Dermis blood vessel endothelial cell (primary cell): ENCODE measurements around the gene FOXR1. TPM values are rescaled to one million over a fixed set of nuclear protein-coding genes. Genes with fewer than 3 reads are reported as not detected.
"Not testable (repeated sequence)": the region's sequence is repeated elsewhere in the genome, so short reads cannot be mapped to it uniquely, and the experiment has no call there.

Experiments used
- DNase-seq: peaks from one replicate; pipeline ENCODE4 v3.0.0; 2010
- total RNA-seq: library from RNA; depleted of rRNA; stranded (reverse); fragments of >200 nt; gene quantifications from 2 replicates; pipeline ENCODE4 v1.2.3, GENCODE V29; 2014

FOXR1 gene
- total RNA-seq, 1 donor from 2014 or later, result not detected

DNA sequence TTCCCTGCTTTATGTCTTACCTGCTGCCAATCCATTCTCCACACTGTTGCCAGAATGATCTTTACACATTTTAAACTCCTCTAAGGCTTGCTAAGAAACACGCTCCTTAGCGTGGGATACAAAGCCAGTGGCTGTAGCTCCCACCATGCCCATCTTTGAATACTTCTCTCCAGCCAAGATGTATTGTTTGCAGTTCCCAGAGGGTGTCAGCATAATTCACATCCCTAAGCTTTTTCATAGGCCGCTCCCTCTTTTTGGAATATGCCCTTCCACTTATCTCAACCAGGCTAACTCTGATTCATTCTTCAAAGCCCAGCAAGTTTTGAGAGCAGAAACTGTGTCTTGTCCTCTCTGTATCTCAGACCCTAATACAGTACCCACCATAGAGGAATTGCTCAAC, 23.6 kb upstream of the FOXR1 start:
- no peak for DNase-seq

DNA sequence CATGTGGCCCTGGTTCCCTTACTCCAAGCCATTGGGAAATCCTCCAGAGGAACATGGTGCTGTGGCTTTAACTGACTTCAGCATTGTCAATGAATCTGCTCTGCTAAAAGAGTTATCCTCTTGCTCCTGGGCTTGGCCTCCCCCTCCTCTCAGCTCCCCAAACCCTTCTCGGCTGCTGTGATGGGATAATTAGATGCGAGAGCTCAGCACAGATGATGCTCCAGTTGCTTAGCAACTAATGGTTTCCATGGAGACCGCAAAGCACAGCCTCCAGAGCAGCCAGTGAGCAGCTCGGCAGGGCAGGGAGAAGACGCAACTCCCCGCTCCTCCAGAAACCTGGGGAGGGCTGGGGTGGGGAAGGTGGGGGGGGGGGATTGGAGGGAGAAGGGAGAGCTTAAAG, 18.3 kb upstream of the FOXR1 start:
- no peak for DNase-seq

GRCh38 chr11:118953976-118954375, 17.6 kb upstream of the FOXR1 start:
- DNase-seq, result not testable (repeated sequence)

- peak; percentile 90 for DNase-seq
Observed at GRCh38 chr11:118956094-118956846, 15.3 kb upstream of the FOXR1 start, which contains the start of gene UPK2. UPK2 (plus strand) TSS chr11:118956298; CDS start chr11:118956351, 53 bp downstream.

GRCh38 chr11:118956847-118957469, 14.6 kb upstream of the FOXR1 start:
- no peak for DNase-seq

GRCh38 chr11:118957549-118957948, 14.0 kb upstream of the FOXR1 start:
- DNase-seq, result no peak

DNA sequence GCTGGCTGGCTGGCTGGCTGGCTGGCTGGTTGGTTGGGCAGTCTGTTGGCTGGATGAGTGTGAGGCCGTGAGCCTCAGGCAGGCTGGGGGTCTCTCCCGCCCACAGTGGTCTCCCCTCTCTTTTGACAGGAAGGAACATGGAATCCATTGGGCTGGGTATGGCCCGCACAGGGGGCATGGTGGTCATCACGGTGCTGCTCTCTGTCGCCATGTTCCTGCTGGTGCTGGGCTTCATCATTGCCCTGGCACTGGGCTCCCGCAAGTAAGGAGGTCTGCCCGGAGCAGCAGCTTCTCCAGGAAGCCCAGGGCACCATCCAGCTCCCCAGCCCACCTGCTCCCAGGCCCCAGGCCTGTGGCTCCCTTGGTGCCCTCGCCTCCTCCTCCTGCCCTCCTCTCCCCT, 13.6 kb upstream of the FOXR1 start:
- no peak for DNase-seq

GRCh38 chr11:118958577-118958976, 13.0 kb upstream of the FOXR1 start:
- DNase-seq, result no peak

- DNase-seq, result no peak
Observed at GRCh38 chr11:118961189-118961588, 10.4 kb upstream of the FOXR1 start.

DNA sequence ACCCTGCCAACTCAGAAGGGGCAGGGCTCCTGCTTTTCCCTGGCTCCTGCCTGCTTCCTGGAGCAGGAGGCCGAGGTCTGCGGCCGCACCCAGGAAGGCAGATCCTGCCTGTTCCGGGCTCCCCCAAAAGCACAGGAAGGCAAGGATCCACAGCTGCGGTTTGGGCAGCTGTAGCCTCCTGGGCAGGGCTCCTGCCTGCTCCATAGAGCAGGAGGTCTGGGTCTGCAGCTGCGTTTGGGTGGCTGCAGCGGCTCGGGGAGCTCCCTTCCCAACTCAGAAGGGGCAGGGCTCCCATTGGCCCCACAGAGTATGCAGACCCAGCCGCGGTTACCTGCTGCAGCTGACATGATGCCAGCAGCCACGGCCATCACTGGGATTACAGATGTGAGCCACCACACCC, 10.0 kb upstream of the FOXR1 start:
- no peak for DNase-seq

DNA sequence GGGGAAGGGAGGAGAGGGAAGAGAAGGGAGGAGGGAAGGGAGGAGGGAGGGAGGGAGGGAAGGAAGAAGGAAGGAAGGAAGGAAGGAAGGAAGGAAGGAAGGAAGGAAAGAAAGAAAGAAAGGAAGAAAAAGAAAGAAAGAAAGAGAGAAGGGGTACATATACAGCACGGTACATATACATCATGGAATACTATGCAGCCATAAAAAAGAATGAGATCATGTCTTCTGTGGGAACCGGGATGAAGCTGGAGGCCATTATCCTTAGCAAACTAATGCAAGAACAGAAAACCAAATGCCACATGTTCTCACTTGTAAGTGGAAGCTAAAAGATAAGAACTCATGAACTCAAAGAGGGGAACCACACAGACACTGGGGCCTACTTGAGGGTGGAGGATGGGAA, 2.1 kb upstream of the FOXR1 start:
- DNase-seq, result not testable (repeated sequence)

GRCh38 chr11:118973985-118974384, 2.4 kb downstream of the FOXR1 start:
- DNase-seq, result no peak

DNA sequence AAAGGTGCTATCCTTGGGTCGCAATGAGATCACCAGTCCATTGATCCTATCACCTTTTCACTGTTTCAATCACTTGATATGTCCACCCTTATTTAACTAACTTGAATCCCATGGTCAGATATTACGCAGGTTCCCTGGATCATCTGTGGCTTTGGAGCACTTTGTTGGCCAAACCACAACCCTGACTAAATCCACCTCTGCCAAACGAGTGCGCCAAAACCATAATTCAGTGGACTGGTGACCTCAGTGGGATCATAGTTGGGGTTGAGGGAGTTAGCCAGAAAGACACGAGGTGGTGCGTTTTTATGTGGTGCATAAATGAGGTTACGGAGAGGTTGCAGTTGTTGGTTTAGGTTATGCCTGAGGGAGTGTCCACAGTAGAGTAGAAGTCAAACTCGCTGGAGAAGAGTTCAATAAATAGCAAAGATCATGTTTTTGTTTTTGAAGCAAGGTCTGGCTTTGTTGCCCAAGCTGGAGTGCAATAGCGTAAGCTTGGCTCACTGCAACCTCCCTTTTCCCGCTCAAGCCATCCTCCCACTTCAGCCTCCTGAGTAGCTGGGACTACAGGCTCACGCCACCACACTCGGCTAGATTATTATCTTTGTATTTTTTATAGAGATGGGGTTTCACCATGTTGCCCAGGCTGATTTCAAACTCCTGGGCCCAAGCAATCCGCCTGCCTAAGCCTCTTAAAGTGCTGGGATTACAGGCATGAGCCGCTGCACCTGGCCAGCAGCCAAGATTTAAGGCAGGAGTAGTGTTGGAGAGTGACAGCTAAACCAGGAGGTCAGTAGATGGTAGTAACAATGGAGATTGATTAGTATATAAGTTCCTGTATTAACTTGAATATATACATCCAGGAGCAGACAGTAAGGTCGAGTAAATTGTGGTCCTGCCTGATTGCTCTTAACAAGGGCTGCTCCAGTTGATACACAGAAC, 4.5 kb downstream of the FOXR1 start:
- no peak for DNase-seq

- no peak for DNase-seq
Observed at GRCh38 chr11:118979434-118979833, 7.9 kb downstream of the FOXR1 start.

DNA sequence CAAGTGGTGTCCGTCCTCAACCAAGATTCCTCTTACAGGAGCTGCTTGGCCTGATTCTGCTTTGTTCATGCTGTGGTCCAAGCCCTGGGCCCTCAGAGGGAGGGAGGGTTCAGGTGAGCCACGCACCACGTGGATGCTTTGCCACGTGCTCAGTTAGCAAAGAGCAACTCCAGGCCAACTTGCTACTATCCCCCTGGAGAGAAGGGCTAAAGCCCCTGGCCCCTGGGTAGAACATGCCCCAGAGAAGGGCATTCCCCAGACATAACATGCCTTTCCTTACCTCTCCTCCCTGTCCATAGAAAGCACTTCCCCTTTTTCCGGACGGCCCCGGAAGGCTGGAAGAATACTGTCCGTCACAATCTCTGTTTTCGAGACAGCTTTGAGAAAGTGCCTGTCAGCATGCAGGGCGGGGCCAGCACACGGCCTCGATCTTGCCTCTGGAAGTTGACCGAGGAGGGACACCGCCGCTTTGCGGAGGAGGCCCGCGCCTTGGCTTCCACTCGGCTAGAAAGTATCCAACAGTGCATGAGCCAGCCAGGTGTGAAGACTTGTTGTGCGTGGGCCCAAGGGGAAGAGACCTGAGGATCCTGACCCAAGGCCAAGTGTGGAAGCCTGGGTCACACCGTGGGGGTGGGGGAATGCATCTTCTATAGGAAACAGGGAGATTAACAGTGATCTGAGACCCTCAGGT, 8.8 kb downstream of the FOXR1 start:
- peak; percentile 11 for DNase-seq

DNA sequence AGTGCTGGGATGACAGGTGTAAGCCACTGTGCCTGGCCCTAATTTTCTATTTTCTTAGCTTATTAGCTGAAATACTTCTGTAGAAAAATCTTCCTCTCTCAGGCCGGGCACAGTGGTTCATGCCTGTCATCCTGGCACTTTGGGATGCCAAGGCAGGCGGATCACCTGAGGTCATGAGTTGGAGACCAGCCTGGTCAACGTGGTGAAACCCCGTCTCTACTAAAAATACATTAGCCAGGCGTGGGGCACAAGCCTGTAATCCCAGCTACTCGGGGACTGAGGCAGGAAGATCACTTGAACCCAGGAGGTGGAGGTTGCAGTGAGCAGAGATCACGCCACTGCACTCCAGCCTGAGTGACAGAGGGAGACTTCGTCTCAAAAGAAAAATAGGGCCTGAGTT, 12.8 kb downstream of the FOXR1 start:
- not testable (repeated sequence) for DNase-seq

- DNase-seq, result no peak
Observed at GRCh38 chr11:118984825-118985224, 13.3 kb downstream of the FOXR1 start.

GRCh38 chr11:118988280-118988679, 16.7 kb downstream of the FOXR1 start:
- no peak for DNase-seq

DNA sequence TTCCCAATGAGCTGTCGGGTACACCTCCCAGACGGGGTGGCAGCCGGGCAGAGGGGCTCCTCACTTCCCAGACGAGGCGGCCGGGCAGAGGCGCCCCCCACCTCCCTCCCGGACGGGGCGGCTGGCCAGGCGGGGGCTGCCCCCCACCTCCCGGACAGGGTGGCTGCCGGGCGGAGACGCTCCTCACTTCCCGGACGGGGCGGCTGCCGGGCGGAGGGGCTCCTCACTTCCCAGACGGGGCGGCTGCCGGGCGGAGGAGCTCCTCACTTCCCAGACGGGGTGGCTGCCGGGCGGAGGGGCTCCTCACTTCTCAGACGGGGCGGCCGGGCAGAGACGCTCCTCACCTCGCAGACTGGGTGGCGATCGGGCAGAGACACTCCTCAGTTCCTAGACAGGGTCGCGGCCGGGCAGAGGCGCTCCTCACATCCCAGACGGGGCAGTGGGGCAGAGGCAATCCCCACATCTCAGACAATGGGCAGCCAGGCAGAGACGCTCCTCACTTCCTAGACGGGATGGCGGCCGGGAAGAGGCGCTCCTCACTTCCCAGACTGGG, 20.0 kb downstream of the FOXR1 start:
- DNase-seq, result not testable (repeated sequence)

DNA sequence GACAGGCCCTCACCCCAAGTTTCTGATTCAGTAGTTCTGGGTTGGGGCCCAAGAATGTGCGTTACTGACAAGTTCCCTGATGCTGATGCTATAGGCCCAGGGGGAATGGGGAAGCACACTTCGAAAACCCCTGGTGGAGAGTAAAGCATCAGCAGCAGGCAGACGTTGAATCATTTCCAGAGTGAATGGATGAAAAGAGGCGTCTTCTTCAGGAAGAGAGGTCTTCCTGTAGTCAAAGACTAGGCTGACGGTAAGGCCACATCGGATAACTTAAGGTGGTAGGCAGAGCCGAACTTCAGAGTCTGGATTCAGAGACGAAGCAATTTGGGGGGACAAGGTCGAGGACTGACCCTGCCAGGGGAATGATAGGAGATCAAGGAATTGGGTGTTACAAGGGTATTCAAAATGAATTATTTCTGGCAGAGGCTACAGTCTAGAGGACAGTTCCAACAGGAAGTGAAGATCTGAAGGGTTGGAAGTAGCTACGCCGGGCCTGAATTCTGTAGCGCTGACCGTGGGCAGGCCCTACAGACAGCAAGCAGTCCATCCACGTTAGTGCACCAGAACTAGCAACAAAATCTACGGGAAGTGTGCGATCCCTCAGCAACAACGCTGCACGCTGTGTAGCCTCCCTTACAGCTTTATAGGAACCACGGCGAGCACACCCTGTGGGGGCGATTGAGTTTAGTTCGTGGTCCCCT, 25.5 kb downstream of the FOXR1 start:
- peak; percentile 47 for DNase-seq

DNA sequence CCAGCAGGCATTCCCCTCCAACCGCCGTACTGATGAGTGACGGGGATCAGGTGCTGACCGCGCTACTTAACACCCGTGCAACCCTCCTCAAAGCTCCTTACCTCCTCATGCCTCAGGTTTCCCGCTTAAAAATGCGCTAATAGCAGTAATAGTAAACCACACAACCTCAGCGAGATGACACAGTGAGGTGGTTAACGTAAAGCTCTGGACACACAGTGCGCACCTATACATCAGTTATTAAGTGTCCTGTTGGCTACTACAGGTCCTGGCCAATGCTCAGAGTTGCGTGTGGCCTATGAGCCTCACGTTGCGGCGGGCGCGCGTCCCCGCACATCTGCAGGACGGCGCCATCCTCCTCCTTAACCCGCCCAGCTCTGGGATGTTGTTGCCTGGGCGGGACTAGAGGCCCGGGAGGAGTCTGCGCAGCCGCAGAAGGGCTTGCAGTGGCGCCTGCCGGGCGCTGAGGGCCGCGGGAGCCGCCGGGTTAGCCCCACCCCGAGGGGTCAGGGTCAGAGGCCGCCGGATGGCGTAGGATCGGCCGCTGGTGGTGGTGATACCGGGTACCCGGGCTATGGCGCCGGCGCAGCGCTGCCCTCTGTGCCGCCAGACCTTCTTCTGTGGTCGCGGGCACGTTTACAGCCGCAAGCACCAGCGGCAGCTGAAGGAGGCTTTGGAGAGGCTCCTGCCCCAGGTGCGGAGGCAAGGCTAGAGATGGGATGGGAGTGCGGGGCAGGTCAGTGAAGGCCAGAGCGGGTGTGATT, 26.2 kb downstream of the FOXR1 start, which contains the start of gene CENATAC:
Gene CENATAC (plus strand): TSS at position 512 of the 761 bp plus-strand sequence. CDS start 60 bp downstream, at position 572.
- peak; percentile 91 for DNase-seq
